ENCODE data around the gene TMEM50B. TPM values are rescaled to one million over a fixed set of nuclear protein-coding genes. Genes with fewer than 3 reads are reported as not detected.

Gene TMEM50B
- total RNA-seq, 4 donors from 2014 or later = 64.4 to 116 (median 94.7) TPM

GRCh38 chr21:33433425-33434114 is 46.2 kb downstream of the TMEM50B start:
- TF ChIP-seq CTCF (IDR thresholded peaks at IDR 0.05) = no peak
- no peak for TF ChIP-seq POLR2A (IDR thresholded peaks at IDR 0.05)
- Histone ChIP-seq H3K27ac (peak overlapping the region; percentile 44 to 67 (median 54)), H3K36me3 (peaks cover 0 to 94% (median 3%) of the 10 kb centered on the region in 3 donors), H3K4me3 (no peak overlapping the region), H3K9me3 (no peaks in the 10 kb centered on the region), H3K4me1 (peaks cover 0 to 14% (median 2%) of the 10 kb centered on the region in 4 donors), H3K27me3 (no peaks in the 10 kb centered on the region)
- DNase-seq = peak in 1 of 3 donors; percentile 37

- peaks cover 0 to 14% (median 2%) of the 10 kb centered on the region in 4 donors for H3K4me1 ChIP-seq
- DNase-seq = no peak
- TF ChIP-seq CTCF (IDR thresholded peaks at IDR 0.05) = no peak
- no peak overlapping the region for H3K4me3 ChIP-seq
- peaks cover 0 to 94% (median 0%) of the 10 kb centered on the region in 3 donors for H3K36me3 ChIP-seq
- H3K9me3 ChIP-seq = no peaks in the 10 kb centered on the region
- peak overlapping the region in 2 of 4 donors; percentile 4 to 8 for H3K27ac ChIP-seq
- H3K27me3 ChIP-seq = no peaks in the 10 kb centered on the region
These were observed 46.8 kb downstream of the TMEM50B start for GRCh38 chr21:33433001-33433400.

- Histone ChIP-seq H3K36me3 (peaks cover 0 to 92% (median 0%) of the 10 kb centered on the region in 3 donors), H3K4me1 (peaks cover 0 to 14% (median 2%) of the 10 kb centered on the region in 4 donors), H3K27me3 (no peaks in the 10 kb centered on the region), H3K27ac (peak overlapping the region in 3 of 4 donors; percentile 18 to 43 (median 32)), H3K4me3 (no peak overlapping the region), H3K9me3 (no peaks in the 10 kb centered on the region)
- DNase-seq = no peak
- no peak for TF ChIP-seq CTCF (IDR thresholded peaks at IDR 0.05)
- no peak for TF ChIP-seq POLR2A (IDR thresholded peaks at IDR 0.05)
These were observed 47.3 kb downstream of the TMEM50B start for GRCh38 chr21:33432496-33432895.

- H3K9me3 ChIP-seq = no peaks in the 10 kb centered on the region
- no peak overlapping the region for H3K4me3 ChIP-seq
- no peaks in the 10 kb centered on the region for H3K27me3 ChIP-seq
- no peak overlapping the region for H3K27ac ChIP-seq
- H3K36me3 ChIP-seq = peaks cover 0 to 87% (median 0%) of the 10 kb centered on the region in 3 donors
- no peak for TF ChIP-seq CTCF (IDR thresholded peaks at IDR 0.05)
- TF ChIP-seq POLR2A (IDR thresholded peaks at IDR 0.05) = no peak
- H3K4me1 ChIP-seq = peaks cover 0 to 14% (median 2%) of the 10 kb centered on the region in 4 donors
- DNase-seq = no peak
These were observed 48.9 kb downstream of the TMEM50B start for GRCh38 chr21:33430858-33431257.

- peak overlapping the region in 1 of 4 donors; percentile 18 for H3K27ac ChIP-seq
- peaks cover 0 to 88% (median 0%) of the 10 kb centered on the region in 3 donors for H3K36me3 ChIP-seq
- DNase-seq = no peak
These were observed 51.1 kb downstream of the TMEM50B start for GRCh38 chr21:33428669-33429068.

More at GRCh38 chr21:33428669-33429068, 51.1 kb downstream of the TMEM50B start:
- Histone ChIP-seq H3K9me3 (no peaks in the 10 kb centered on the region), H3K4me1 (no peaks in the 10 kb centered on the region), H3K27me3 (no peaks in the 10 kb centered on the region), H3K4me3 (no peak overlapping the region)
- no peak for TF ChIP-seq CTCF (IDR thresholded peaks at IDR 0.05)
- TF ChIP-seq POLR2A (IDR thresholded peaks at IDR 0.05) = no peak
